SH-SY5Y (cell line): ENCODE data around the gene ZDHHC14.

Experiments
- GATA2 ChIP-seq: IDR thresholded peaks from 2 replicates; pipeline ENCODE4 v1.6.1; 2011; ENCODE audit warnings: mild to moderate bottlenecking, low read depth, low read length
- GATA3 ChIP-seq: IDR thresholded peaks from 2 replicates; pipeline ENCODE4 v1.6.1; 2011; ENCODE audit warnings: low read depth, mild to moderate bottlenecking, low read length, moderate library complexity

GRCh38 chr6:157447735-157448134 lies 66.7 kb downstream of the ZDHHC14 start:
- TF ChIP-seq GATA2 (no peak), GATA3 (no peak)
